ENCODE measurements around the gene PRICKLE3.

The PRICKLE3 gene

DNA sequence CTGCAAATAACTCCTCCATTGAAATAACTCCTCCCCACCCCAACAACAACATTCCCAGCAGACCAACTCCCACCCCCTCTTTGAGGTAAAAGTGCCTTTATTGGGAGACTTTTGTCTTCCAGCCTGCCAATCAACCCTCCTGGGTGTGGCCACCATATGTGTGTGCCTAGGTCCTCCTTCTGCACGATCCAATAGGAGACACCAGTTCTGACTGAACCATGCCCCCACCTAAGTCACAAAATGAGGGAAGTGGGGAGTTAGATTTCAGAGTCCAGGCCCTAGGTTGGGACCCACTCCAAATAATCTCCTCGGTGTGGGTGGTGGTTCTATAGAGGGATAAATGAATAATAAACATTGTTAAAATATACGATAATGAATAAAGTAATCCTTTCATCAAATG is 11.4 kb downstream of the PRICKLE3 start:
- 0 out of 2 replicates have a peak overlapping the region, but pooled peaks have one; percentile 10 for H3K27ac ChIP-seq
- TF ChIP-seq ZFX (IDR thresholded peaks at IDR 0.05; ENCODE audit: borderline replicate concordance): no peak
- TF ChIP-seq, protein P1, sequence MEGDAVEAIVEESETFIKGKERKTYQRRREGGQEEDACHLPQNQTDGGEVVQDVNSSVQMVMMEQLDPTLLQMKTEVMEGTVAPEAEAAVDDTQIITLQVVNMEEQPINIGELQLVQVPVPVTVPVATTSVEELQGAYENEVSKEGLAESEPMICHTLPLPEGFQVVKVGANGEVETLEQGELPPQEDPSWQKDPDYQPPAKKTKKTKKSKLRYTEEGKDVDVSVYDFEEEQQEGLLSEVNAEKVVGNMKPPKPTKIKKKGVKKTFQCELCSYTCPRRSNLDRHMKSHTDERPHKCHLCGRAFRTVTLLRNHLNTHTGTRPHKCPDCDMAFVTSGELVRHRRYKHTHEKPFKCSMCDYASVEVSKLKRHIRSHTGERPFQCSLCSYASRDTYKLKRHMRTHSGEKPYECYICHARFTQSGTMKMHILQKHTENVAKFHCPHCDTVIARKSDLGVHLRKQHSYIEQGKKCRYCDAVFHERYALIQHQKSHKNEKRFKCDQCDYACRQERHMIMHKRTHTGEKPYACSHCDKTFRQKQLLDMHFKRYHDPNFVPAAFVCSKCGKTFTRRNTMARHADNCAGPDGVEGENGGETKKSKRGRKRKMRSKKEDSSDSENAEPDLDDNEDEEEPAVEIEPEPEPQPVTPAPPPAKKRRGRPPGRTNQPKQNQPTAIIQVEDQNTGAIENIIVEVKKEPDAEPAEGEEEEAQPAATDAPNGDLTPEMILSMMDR (IDR thresholded peaks at IDR 0.05): no peak

DNA sequence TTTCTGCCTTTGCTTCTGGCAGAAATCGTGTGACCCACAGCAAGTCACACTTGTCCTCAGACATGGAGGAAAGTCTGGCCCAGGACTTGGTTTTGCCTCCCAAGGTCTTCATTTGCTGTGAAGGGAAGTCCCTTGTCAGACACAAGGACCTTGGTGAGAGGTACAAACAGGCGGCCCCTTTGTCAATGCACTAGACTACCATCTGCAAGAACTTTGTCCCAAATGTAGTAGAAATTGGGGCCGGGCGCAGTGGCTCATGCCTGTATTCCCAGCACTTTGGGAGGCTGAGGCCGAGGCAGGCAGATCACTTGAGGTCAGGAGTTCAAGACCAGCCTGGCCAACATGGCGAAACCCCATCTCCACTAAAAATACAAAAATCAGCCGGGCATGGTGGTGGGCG is 12.6 kb downstream of the PRICKLE3 start:
- H3K27ac ChIP-seq: peak overlapping the region; percentile 37; the same call in 1 of the 2 replicates

DNA sequence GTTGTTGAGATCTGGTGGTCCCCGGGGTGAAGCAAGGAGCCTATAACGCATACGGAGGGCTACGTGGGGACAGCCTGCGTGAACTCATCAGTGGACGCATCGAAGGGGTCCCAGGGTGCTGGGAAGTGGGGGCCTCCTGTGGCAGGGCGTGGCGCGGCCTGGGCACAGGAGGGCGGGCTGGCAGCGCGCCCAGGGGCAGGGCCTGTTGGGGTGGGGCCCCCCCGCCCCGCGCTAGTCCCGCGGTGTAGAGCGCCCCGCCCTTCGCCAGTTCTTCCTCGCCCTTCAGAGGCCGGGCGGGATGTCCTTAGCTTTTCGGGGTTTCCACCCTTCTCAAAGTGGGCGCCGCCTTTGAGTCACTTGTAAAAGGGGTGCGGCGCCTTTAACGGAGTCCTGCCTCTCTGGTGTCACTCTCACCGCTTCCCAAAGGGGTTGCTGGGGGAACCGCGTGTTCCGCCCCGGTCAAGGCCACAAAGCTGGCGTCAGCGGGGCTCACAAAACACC is 13.8 kb downstream of the PRICKLE3 start:
- H3K27ac ChIP-seq: no peak overlapping the region
- TF ChIP-seq, protein P1 (IDR thresholded peaks at IDR 0.05): no peak
- no peak for TF ChIP-seq ZFX (IDR thresholded peaks at IDR 0.05; ENCODE audit: borderline replicate concordance)

DNA sequence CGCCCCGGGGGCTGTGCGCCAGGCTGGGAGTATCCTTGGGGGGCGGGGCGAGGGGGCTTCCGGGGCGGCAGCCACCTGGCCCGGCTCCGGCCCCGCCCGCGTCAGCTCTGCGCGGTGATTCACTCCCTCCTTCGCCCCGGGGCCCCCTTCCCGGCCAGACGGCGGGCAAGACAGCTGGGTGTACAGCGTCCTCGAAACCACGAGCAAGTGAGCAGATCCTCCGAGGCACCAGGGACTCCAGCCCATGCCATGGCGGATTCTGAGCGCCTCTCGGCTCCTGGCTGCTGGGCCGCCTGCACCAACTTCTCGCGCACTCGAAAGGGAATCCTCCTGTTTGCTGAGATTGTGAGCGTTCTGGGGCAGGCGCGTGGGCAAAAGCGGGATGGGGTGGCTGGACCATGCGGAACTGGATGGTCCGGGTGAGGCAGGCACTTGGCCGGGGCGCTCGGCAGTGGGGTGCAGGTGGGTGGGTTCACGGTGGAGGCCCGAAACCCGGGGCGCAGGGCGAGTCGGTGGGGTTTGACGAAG is 14.4 kb downstream of the PRICKLE3 start, which contains the start of gene PLP2:
Gene PLP2, plus strand, starts transcription at position 147 of the 528 bp plus-strand sequence. Its CDS starts 103 bp downstream, at position 250.
- H3K27ac ChIP-seq: peak within 1 kb of the TSS; percentile 37
- TF ChIP-seq, protein P1 (IDR thresholded peaks at IDR 0.05): no peak
- no peak for TF ChIP-seq ZFX (IDR thresholded peaks at IDR 0.05; ENCODE audit: borderline replicate concordance)

DNA sequence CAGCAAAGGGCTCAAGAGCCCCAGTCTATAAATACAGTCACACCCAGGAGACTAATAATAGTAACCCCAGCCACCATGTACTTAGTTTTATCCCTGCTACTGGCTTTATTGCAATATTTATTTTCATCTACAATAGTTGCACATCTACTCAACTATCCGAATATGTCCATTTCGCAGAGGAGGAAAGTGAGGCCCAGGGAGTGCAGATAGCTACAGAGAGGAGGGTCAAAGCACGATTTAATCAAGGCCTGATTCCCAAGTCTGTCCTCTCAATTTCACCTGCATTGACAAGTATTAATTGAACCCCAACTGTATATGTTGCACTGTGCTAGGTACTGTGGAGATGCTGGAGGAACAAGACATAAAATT is 18.4 kb downstream of the PRICKLE3 start:
- TF ChIP-seq ZFX (IDR thresholded peaks at IDR 0.05; ENCODE audit: borderline replicate concordance): no peak
- TF ChIP-seq, protein P1 (IDR thresholded peaks at IDR 0.05): no peak
- H3K27ac ChIP-seq: no peak overlapping the region

DNA sequence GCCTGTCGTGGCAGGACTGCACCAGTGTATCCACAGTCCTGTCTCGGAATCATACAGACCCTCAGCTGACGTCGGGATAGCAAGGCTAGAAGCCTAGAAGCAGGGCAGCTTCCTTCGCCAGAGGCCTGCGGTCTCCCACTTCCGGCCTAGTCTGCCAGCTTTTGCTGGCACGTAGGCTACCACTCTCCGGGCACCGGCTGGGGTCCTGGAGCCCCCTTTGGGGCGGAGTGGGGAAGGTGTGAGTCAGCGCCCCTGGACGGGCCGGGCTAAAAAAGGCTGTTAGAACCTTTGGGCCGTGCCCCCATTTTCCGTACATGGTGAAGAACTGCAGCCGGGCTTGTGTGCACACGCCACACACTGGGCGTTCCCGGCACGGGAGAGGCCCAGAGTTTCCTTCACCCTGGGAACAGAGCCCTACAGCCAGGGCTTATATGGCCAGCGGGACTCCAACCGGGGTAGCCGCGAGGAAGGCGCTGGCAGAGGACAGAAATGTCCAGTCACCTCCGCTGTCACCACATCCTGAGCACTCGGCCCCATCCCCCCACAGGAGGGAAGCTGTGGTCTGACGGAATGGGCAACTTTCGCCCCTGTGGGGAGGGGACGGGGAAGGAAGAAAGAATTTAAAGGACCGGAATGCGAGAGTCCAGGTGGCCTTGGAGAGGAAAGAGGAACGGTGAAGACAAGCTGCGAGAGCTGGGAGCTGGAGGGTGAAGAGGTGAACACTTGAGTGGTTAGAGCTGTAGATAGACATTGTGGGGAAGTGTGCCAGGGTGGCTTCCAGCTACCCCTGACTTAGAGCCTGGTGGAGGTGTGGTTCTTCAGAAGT is 19.0 kb downstream of the PRICKLE3 start:
- H3K27ac ChIP-seq: no peak overlapping the region
- TF ChIP-seq, protein P1 (IDR thresholded peaks at IDR 0.05): no peak
- TF ChIP-seq ZFX (IDR thresholded peaks at IDR 0.05; ENCODE audit: borderline replicate concordance): no peak

DNA sequence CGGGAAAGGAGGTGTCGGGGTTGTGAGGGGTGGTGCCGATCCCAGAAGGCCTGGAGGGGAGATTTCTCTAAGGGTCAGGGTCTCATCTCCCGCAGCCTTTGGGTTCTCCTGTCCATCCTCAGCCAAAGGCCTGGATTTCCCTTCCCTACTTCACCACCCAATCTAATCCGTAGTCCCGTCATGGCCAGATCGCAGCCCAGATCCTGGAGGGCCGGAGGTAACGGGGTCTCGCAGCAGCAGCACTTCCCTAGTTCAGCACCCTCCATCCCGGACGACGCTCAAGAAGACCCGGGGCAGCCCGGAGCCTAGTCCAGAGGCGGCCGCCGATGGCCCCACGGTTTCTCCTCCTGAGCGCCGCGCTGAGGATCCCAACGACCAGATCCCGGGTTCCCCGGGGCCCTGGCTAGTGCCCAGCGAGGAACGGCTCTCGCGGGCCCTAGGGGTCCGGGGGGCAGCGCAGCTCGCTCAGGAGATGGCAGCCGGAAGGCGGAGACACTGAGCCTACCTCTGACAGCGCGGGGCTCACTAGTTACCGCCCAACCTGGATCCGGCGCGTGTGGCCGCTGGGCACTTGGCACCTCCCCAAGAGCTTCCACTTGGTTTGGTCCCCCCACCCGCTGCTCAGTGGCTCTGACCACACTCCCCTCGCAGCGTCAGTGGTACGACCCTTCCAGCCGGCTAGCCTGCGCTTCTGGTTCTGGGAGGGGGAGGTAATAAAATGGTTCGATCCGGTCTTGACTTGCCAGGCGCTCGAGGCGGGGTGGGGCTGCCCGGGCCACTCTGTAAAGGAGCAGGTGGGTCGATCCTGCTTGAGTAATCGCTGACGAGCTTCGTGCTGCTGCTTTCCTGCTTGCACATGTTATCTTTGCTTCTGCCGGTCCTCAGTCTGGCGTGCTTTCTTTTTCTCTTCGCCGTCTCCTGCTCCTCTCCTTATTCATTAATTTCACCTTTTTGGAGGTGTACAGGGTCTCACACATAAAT is 20.0 kb downstream of the PRICKLE3 start:
- H3K27ac ChIP-seq: no peak overlapping the region

More for the DNA sequence above, 20.0 kb downstream of the PRICKLE3 start:
- TF ChIP-seq, protein P1 (IDR thresholded peaks at IDR 0.05): no peak
- no peak for TF ChIP-seq ZFX (IDR thresholded peaks at IDR 0.05; ENCODE audit: borderline replicate concordance)
